Stimulated activated naive CD8-positive, alpha-beta T cell treated with anti-CD3 and anti-CD28 coated beads, Interleukin-15, amount 100 ng/mL, for 72 hours (primary cell): ENCODE data around the gene MYO18B.
A peak's percentile ranks its signal among the peaks of the same experiment; 100 is the strongest.

Experiments
- ATAC-seq: fragments of 150-1000 bp; cut with Tn5 transposase; 2 replicates; pipeline ENCODE4 v1.10.0; 2021; ENCODE audit warnings: mild to moderate bottlenecking, moderate library complexity
- DNase-seq, 2 donors: peaks; one replicate each; pipeline ENCODE4 v3.0.0; 2021 to 2022
- H3K27ac Mint-ChIP-seq, 2 donors: one replicate each; pipeline ENCODE4 v1.8.0; 2022; ENCODE audit warnings: mild to moderate bottlenecking in 2 of 2, mixed read lengths in 2 of 2, moderate library complexity in 2 of 2
- H3K27me3 Mint-ChIP-seq: one replicate; pipeline ENCODE4 v1.8.0; 2022; ENCODE audit warnings: mixed read lengths
- H3K4me1 Mint-ChIP-seq: one replicate; pipeline ENCODE4 v1.8.0; 2022; ENCODE audit warnings: mild to moderate bottlenecking, mixed read lengths
- H3K4me3 Mint-ChIP-seq, 2 donors: one replicate each; pipeline ENCODE4 v1.8.0; 2022; ENCODE audit warnings: mild to moderate bottlenecking in 2 of 2, mixed read lengths in 2 of 2, moderate library complexity in 1 of 2
- H3K9me3 Mint-ChIP-seq, 2 donors: one replicate each; pipeline ENCODE4 v1.8.0; 2022; ENCODE audit warnings: mixed read lengths in 2 of 2

Gene MYO18B

GRCh38 chr22:25953919-25954318, 211.9 kb downstream of the MYO18B start:
- no peak overlapping the region for H3K27ac Mint-ChIP-seq
- H3K27me3 Mint-ChIP-seq = peaks cover 4% of the 10 kb centered on the region
- DNase-seq (no peak), ATAC-seq (no peak)
- no peaks in the 10 kb centered on the region for H3K4me1 Mint-ChIP-seq
- no peaks in the 10 kb centered on the region for H3K9me3 Mint-ChIP-seq
- H3K4me3 Mint-ChIP-seq = no peak overlapping the region

DNA sequence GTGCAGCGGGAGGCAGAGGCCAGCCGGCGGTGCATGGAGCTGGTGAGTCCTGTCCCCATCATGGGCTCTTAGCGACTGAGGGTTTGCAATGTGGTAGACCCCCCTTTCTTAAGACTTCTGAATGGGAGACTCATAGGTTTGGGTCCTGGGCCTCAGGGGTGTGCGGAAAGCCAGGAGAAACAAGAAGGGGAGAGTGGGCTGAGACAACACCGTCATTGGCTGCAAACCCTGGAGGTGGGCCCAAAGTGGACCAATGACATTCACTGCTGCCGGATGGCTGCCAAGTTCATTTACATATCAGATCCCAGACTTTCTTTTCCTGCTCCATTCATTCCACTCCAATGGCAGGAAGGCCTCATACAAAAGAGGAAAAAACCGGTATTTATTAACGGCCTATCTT, 213.3 kb downstream of the MYO18B start:
- H3K4me1 Mint-ChIP-seq = no peaks in the 10 kb centered on the region
- DNase-seq (no peak), ATAC-seq (no peak)
- no peaks in the 10 kb centered on the region for H3K27me3 Mint-ChIP-seq
- no peak overlapping the region for H3K27ac Mint-ChIP-seq
- H3K9me3 Mint-ChIP-seq = no peaks in the 10 kb centered on the region
- H3K4me3 Mint-ChIP-seq = no peak overlapping the region

GRCh38 chr22:25956801-25957200, 214.8 kb downstream of the MYO18B start:
- no peak for DNase-seq
- no peaks in the 10 kb centered on the region for H3K9me3 Mint-ChIP-seq
- no peaks in the 10 kb centered on the region for H3K4me1 Mint-ChIP-seq
- ATAC-seq = no peak
- no peak overlapping the region for H3K4me3 Mint-ChIP-seq
- peak overlapping the region in 1 of 2 donors; percentile 69 for H3K27ac Mint-ChIP-seq
- no peaks in the 10 kb centered on the region for H3K27me3 Mint-ChIP-seq

GRCh38 chr22:25959818-25960774, 218.1 kb downstream of the MYO18B start:
- Mint-ChIP-seq H3K9me3 (peaks cover 6 to 14% of the 10 kb centered on the region in 2 donors), H3K27ac (peak overlapping the region in 1 of 2 donors; percentile 59), H3K4me3 (no peak overlapping the region), H3K27me3 (no peaks in the 10 kb centered on the region), H3K4me1 (no peaks in the 10 kb centered on the region)
- ATAC-seq (no peak), DNase-seq (no peak)

DNA sequence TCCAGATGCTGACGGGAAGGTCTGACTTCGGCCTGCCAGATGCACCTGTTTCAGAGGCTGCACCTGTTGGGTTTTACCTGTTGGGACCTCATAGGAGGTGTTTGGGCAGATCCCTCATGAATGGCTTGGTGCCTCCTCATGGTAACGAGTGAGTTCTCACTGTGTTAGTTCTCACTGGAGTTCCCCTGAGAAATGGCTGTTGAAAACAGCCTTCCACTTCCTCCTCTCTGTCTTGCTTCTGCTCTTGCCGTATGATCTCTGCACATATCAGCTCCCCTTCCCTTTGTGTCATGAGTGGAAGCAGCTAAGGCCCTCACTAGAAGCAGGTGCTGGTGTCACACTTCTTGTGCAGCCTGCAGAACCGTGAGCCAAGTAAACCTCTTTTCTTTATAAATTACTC, 219.7 kb downstream of the MYO18B start:
- Mint-ChIP-seq H3K27me3 (no peaks in the 10 kb centered on the region), H3K9me3 (peaks cover 6 to 14% of the 10 kb centered on the region in 2 donors), H3K4me1 (peaks cover 9% of the 10 kb centered on the region), H3K27ac (no peak overlapping the region), H3K4me3 (no peak overlapping the region)
- DNase-seq (no peak), ATAC-seq (no peak)

DNA sequence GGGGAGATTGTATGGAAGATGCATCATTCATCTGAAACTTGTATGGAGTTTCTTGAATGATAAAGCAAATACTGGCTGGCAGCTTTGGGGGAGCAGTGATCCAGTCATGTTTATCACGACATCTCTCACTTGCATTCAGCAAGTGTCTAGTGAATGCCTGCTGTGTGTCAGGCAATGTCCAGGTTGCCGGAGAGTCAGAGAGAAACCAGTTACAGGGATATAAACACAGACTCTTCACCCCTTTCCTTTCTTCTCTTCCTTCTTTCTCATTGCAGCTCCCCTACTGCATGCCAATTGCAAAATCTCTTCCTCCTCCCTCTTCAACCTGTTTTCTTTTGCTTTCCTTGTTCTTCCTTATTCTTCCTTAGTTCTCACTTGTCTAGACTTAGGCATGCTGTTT, 220.7 kb downstream of the MYO18B start:
- H3K4me3 Mint-ChIP-seq = no peak overlapping the region
- ATAC-seq = no peak
- no peaks in the 10 kb centered on the region for H3K27me3 Mint-ChIP-seq
- H3K4me1 Mint-ChIP-seq = peaks cover 11% of the 10 kb centered on the region
- H3K9me3 Mint-ChIP-seq = peaks cover 6 to 14% of the 10 kb centered on the region in 2 donors
- no peak for DNase-seq
- H3K27ac Mint-ChIP-seq = no peak overlapping the region

DNA sequence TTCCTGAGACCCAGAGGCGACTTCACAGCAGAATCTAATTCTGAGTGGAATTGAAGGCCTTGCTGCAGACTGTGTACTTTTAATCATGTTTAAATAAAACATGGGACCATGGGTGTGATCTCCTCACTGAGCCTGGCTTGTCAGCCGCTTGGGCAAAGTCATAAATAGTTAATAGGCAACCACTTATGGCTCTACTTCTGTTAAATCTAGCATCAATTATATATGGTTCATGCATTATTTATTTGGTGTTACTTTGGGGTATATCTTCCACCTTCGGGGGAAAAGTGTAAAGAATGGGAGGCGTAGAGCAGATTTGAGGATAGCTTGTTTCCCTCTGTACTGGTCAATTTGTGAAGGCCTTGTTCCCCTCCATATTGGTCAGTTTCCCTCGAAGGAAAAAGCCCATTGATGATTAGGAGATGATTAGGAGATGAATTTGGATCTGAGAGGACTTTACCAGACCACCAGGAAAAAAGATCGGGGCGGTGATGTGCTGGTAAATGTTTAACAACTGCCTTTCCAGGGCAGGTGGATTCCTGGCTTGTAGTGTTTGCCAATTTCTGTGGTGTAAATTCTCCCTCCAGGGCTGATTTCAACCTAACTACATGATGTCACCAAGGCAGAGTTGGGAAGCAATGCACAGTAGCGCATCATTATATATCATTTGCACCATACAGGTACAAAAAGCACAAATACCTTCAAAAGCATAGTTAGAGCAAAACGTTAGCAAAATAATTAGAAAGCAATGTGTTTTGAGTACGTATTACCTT, 223.2 kb downstream of the MYO18B start:
- H3K4me1 Mint-ChIP-seq = peaks cover 11% of the 10 kb centered on the region
- no peak for DNase-seq
- H3K4me3 Mint-ChIP-seq = no peak overlapping the region
- no peaks in the 10 kb centered on the region for H3K27me3 Mint-ChIP-seq
- H3K9me3 Mint-ChIP-seq = peaks cover 6 to 14% of the 10 kb centered on the region in 2 donors
- H3K27ac Mint-ChIP-seq = peak overlapping the region in 1 of 2 donors; percentile 38
- no peak for ATAC-seq

GRCh38 chr22:25966448-25966913, 224.5 kb downstream of the MYO18B start:
- DNase-seq (peak in 1 of 2 donors; percentile 21), ATAC-seq (peak; percentile 75)
- Mint-ChIP-seq H3K9me3 (peaks cover 6 to 14% of the 10 kb centered on the region in 2 donors), H3K4me1 (peaks cover 11% of the 10 kb centered on the region), H3K27ac (peak overlapping the region; percentile 79 to 95), H3K27me3 (no peaks in the 10 kb centered on the region), H3K4me3 (peak overlapping the region; percentile 62 to 66)

- ATAC-seq = no peak
- no peak overlapping the region for H3K4me3 Mint-ChIP-seq
- peaks cover 7% of the 10 kb centered on the region for H3K27me3 Mint-ChIP-seq
- peaks cover 11% of the 10 kb centered on the region for H3K4me1 Mint-ChIP-seq
- H3K9me3 Mint-ChIP-seq = no peaks in the 10 kb centered on the region
- no peak overlapping the region for H3K27ac Mint-ChIP-seq
- DNase-seq = no peak
Measured at GRCh38 chr22:25969286-25969685, 227.3 kb downstream of the MYO18B start.

- DNase-seq (no peak), ATAC-seq (no peak)
- Mint-ChIP-seq H3K27ac (no peak overlapping the region), H3K9me3 (no peaks in the 10 kb centered on the region), H3K4me3 (no peak overlapping the region), H3K4me1 (peaks cover 11% of the 10 kb centered on the region), H3K27me3 (peaks cover 7% of the 10 kb centered on the region)
Measured at GRCh38 chr22:25969901-25970300, 227.9 kb downstream of the MYO18B start.

GRCh38 chr22:25970374-25970911, 228.5 kb downstream of the MYO18B start:
- no peak overlapping the region for H3K27ac Mint-ChIP-seq
- no peak overlapping the region for H3K4me3 Mint-ChIP-seq
- peaks cover 11% of the 10 kb centered on the region for H3K4me1 Mint-ChIP-seq
- ATAC-seq (no peak), DNase-seq (no peak)
- peaks cover 7% of the 10 kb centered on the region for H3K27me3 Mint-ChIP-seq
- H3K9me3 Mint-ChIP-seq = no peaks in the 10 kb centered on the region

GRCh38 chr22:25970999-25971811, 229.2 kb downstream of the MYO18B start:
- Mint-ChIP-seq H3K4me1 (peaks cover 7% of the 10 kb centered on the region), H3K9me3 (no peaks in the 10 kb centered on the region), H3K4me3 (no peak overlapping the region), H3K27ac (no peak overlapping the region), H3K27me3 (peaks cover 7% of the 10 kb centered on the region)
- ATAC-seq = no peak
- no peak for DNase-seq

DNA sequence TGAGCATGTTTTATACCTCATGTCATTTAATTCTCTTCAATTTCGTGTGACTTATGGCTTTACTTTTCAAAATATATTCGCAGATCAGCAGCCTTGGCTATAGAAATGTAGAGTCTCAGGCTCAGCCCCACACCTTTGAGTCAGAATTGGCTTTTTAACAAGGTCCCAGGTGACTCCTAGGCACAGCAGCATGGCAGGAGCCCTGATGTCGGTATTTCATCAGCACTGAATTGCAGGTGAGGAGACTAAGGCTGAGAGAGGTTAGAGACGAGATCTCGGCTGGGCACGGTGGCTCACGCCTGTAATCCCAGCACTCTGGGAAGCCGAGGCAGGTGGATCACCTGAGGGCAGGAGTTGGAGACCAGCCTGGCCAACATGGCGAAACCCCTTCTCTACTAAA, 230.4 kb downstream of the MYO18B start:
- Mint-ChIP-seq H3K4me1 (no peaks in the 10 kb centered on the region), H3K27ac (no peak overlapping the region), H3K9me3 (no peaks in the 10 kb centered on the region), H3K4me3 (no peak overlapping the region), H3K27me3 (peaks cover 7% of the 10 kb centered on the region)
- ATAC-seq (no peak), DNase-seq (no peak)

DNA sequence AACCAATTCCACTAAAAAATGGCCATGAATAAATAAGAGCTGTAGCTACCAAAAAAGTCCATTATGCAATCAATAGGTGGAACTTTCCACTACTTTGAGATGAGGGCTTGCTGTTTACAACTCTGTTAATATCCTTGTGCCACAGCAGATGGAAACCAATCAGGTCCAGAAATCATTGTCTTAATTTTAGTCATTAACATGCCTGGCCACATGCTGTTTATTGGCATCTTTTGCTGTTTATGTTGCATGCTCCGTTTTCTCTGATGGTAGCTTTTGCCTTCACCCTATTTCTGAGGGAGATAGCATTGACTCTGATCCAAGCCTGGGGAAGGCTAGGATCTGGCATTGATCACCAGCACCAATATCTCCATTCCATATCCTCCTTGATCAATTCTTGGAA, 234.4 kb downstream of the MYO18B start:
- DNase-seq = no peak
- Mint-ChIP-seq H3K4me3 (no peak overlapping the region), H3K9me3 (no peaks in the 10 kb centered on the region), H3K27me3 (peaks cover 26% of the 10 kb centered on the region), H3K27ac (no peak overlapping the region), H3K4me1 (no peaks in the 10 kb centered on the region)
- no peak for ATAC-seq

DNA sequence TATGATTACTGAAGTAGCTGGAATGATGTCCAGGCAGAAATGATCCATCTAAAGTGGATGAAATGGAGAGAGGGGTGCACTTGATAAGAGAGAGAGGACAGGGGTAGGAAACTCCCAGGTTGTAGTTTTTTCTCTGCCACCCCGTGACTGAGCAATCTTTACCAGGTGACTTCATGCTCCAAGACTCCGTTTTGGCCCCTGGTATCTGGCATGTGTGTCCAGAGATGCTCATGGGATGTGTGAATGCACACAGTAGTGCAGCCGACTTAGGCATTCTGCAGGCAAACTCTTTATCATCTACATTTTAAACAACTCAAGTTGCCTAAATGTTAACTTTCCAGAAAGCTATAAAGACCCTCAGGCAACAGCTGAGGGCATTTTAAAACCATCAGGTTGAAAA, 238.0 kb downstream of the MYO18B start:
- H3K27me3 Mint-ChIP-seq = peaks cover 27% of the 10 kb centered on the region
- ATAC-seq (no peak), DNase-seq (no peak)
- no peak overlapping the region for H3K27ac Mint-ChIP-seq
- H3K9me3 Mint-ChIP-seq = no peaks in the 10 kb centered on the region
- H3K4me1 Mint-ChIP-seq = no peaks in the 10 kb centered on the region
- H3K4me3 Mint-ChIP-seq = no peak overlapping the region
